NB4 (cell line): ENCODE data around the gene C12orf76.

Experiments used
- POLR2A ChIP-seq: IDR thresholded peaks from 2 replicates; pipeline ENCODE4 v1.6.1; 2011; ENCODE audit warnings: mild to moderate bottlenecking; ENCODE audit not compliant: insufficient read length; ENCODE audit errors: extremely low read depth
- TF ChIP-seq, protein P1 (sequence below): IDR thresholded peaks from one replicate; pipeline ENCODE4 v1.5.1; 2012; ENCODE audit warnings: low read depth, low read length
- TF ChIP-seq, protein P2 (sequence below): IDR thresholded peaks from 2 replicates; pipeline ENCODE4 v1.6.1; 2011; ENCODE audit warnings: low read depth, low read length

DNA sequence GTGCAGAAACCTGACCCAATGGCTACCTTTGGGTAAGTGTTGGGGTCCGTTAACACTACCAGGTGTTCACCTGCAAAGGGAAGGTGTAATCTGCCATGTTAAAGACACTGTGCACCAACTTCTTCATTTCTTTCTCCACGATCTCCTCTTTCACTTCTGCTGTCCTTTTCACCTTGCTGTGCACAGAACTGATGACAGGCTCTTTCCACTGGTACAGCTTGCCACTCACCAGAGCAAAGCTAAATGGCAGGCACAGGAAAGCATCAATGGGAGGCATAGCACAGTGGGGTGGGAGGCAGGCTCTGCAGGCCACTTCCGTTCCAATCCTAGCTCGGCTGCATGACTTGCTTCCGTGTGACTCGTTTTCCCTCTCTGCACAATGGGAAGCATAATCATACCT, 2.6 kb upstream of the C12orf76 start:
- TF ChIP-seq, protein P1, sequence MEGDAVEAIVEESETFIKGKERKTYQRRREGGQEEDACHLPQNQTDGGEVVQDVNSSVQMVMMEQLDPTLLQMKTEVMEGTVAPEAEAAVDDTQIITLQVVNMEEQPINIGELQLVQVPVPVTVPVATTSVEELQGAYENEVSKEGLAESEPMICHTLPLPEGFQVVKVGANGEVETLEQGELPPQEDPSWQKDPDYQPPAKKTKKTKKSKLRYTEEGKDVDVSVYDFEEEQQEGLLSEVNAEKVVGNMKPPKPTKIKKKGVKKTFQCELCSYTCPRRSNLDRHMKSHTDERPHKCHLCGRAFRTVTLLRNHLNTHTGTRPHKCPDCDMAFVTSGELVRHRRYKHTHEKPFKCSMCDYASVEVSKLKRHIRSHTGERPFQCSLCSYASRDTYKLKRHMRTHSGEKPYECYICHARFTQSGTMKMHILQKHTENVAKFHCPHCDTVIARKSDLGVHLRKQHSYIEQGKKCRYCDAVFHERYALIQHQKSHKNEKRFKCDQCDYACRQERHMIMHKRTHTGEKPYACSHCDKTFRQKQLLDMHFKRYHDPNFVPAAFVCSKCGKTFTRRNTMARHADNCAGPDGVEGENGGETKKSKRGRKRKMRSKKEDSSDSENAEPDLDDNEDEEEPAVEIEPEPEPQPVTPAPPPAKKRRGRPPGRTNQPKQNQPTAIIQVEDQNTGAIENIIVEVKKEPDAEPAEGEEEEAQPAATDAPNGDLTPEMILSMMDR, result no peak
- TF ChIP-seq POLR2A, result no peak
- TF ChIP-seq, protein P2, sequence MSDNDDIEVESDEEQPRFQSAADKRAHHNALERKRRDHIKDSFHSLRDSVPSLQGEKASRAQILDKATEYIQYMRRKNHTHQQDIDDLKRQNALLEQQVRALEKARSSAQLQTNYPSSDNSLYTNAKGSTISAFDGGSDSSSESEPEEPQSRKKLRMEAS, result no peak
